Ascending aorta (tissue), 2 donors: ENCODE measurements around the gene SLC25A30. TPM values are rescaled to one million over a fixed set of nuclear protein-coding genes. Genes with fewer than 3 reads are reported as not detected.

ENCODE experiments used
- DNase-seq, 2 donors: peaks; one replicate each; pipeline ENCODE4 v3.0.0-alpha.2; 2019; ENCODE audit warnings: low spot score in 2 of 2
- H3K27ac ChIP-seq, 2 donors: fragments of 200-600 bp; sonication (generic); one replicate each; pipeline ENCODE4 v1.5.1; 2016 to 2017; ENCODE audit warnings: mild to moderate bottlenecking in 1 of 2
- H3K27me3 ChIP-seq: fragments of 200-600 bp; sonication (generic); one replicate; pipeline ENCODE4 v1.5.1; 2017
- H3K36me3 ChIP-seq, 2 donors: fragments of 200-600 bp; sonication (generic); one replicate each; pipeline ENCODE4 v1.5.1; 2016
- H3K4me1 ChIP-seq, 2 donors: fragments of 200-600 bp; sonication (generic); one replicate each; pipeline ENCODE4 v1.5.1; 2016 to 2017; ENCODE audit warnings: mild to moderate bottlenecking in 1 of 2
- H3K4me3 ChIP-seq, 2 donors: fragments of 200-600 bp; sonication (generic); one replicate each; pipeline ENCODE4 v1.5.1; 2016 to 2017; ENCODE audit warnings: mild to moderate bottlenecking in 1 of 2
- H3K9me3 ChIP-seq, 2 donors: fragments of 200-600 bp; sonication (generic); one replicate each; pipeline ENCODE4 v1.5.1; 2016
- CTCF ChIP-seq, 3 experiments: fragments of 200-600 bp in 2 of 3; fragments of 450-650 bp in 1 of 3; sonication (generic) in 2 of 3; IDR thresholded peaks; one replicate each; pipeline ENCODE4 v1.5.1; 2016 to 2019; ENCODE audit warnings: antibody characterized with exemption in 3 of 3, mild to moderate bottlenecking in 1 of 3, moderate library complexity in 1 of 3
- intact Hi-C: fragments of 100-400 bp; cut with DNase I; formaldehyde crosslinking; loops from one replicate; pipeline ENCODE4 v1.15.1; 2023
- total RNA-seq: library from RNA; depleted of rRNA; stranded (reverse); fragments of >200 nt; gene quantifications from one replicate; pipeline ENCODE4 v1.1.0, GENCODE V29; 2016

SLC25A30 gene
- total RNA-seq, 1 donor from 2014 or later = 1.9 TPM

DNA sequence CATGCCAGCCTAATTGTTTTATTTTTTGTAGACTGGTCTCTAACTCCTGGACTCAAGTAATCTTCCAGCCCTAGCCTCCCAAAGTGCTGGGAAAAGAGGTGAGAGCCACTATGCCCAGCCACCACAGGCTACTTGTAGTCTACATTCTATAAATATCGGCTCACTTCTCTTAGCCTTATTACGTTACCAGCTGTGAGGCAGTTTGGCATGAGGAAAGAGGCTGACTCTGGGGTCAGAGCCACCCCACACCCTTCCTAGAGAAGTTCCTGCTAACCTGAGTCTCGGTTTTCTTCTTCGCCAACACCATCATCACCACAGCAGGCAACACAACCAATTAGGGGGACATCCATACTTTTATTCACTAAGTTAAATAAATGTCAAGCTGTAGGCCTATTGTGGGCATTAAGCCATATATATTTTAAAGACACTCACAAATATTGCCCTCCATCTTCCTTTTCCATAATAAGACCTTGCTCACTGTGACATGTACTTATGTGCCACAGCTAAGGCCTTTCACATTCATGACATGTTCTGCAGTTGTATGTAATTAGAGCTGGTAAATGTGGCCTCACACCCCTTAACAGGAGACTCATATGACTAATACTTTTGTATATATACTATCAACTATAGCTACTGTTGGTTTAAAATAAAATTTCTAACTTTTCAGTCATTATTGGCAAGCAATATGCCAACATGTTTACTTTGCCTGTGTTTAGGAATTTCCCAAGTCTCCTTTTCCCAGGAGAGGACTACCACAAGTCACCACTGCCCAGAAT lies 5.7 kb downstream of the SLC25A30 start:
- Histone ChIP-seq H3K4me1 (peaks cover 0 to 7% of the 10 kb centered on the region in 2 donors), H3K4me3 (no peak overlapping the region), H3K36me3 (peaks cover 16 to 31% of the 10 kb centered on the region in 2 donors), H3K27me3 (no peaks in the 10 kb centered on the region), H3K9me3 (no peaks in the 10 kb centered on the region), H3K27ac (peak overlapping the region in 1 of 2 donors; percentile 20)
- TF ChIP-seq CTCF (IDR thresholded peaks at IDR 0.05) = no peak
- DNase-seq = peak in 1 of 2 donors; percentile 57
- intact Hi-C loops = no loop called here

- intact Hi-C loops = no loop called here
- H3K4me1 ChIP-seq = peaks cover 0 to 5% of the 10 kb centered on the region in 2 donors
- peaks cover 23 to 40% of the 10 kb centered on the region in 2 donors for H3K36me3 ChIP-seq
- no peak overlapping the region for H3K27ac ChIP-seq
- no peaks in the 10 kb centered on the region for H3K27me3 ChIP-seq
- DNase-seq = peak in 1 of 2 donors; percentile 3
- H3K9me3 ChIP-seq = no peaks in the 10 kb centered on the region
- H3K4me3 ChIP-seq = no peak overlapping the region
- TF ChIP-seq CTCF (IDR thresholded peaks at IDR 0.05) = no peak
Measured at GRCh38 chr13:45411631-45412030, 6.5 kb downstream of the SLC25A30 start.

DNA sequence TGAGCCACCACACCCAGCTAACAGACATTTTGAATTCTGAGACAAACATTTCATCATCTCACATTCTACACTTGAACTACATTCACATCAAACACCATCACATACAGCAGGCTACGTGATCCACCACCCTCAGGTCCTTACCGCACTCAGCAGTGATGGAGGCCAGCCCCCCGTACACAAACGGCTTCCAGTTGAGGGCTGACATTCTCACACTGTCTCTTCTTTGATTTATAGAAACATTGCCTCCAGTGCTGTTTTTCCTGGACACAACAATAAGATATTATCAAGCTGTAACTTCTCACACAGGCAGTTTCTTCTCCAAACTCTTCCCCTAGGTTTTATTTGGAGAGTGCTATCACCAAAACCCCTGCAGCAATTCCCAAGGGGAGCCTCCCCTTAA lies 7.0 kb downstream of the SLC25A30 start:
- peaks cover 0 to 1% of the 10 kb centered on the region in 2 donors for H3K4me1 ChIP-seq
- peaks cover 28 to 44% of the 10 kb centered on the region in 2 donors for H3K36me3 ChIP-seq
- no peaks in the 10 kb centered on the region for H3K9me3 ChIP-seq
- H3K27me3 ChIP-seq = no peaks in the 10 kb centered on the region
- intact Hi-C loops = no loop called here
- H3K27ac ChIP-seq = no peak overlapping the region
- no peak for TF ChIP-seq CTCF (IDR thresholded peaks at IDR 0.05)
- H3K4me3 ChIP-seq = no peak overlapping the region
- peak in 1 of 2 donors; percentile 39 for DNase-seq

DNA sequence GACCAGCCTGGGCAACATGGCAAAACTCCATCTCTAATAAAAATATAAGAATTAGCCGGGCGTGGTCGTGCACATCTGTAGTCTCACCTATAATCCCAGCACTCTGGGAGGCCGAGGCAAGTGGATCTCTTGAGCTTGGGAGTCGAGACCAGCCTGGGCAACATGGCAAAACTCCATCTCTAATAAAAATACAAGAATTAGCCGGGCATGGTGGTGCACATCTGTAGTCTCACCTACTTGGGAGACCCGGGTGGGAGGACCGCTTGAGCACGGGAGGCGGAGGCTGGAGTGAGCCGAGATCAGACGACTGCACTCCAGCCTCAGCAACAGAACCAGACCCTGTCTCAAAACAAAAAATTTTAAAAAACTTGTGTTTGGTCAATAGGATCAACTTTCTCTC lies 7.7 kb downstream of the SLC25A30 start:
- H3K36me3 ChIP-seq = peaks cover 31 to 51% of the 10 kb centered on the region in 2 donors
- no peak overlapping the region for H3K4me3 ChIP-seq
- H3K27ac ChIP-seq = no peak overlapping the region
- H3K27me3 ChIP-seq = no peaks in the 10 kb centered on the region
- peak in 1 of 2 donors; percentile 52 for DNase-seq
- H3K9me3 ChIP-seq = no peaks in the 10 kb centered on the region
- TF ChIP-seq CTCF (IDR thresholded peaks at IDR 0.05) = no peak
- H3K4me1 ChIP-seq = no peaks in the 10 kb centered on the region
- intact Hi-C loops = no loop called here

- Histone ChIP-seq H3K27me3 (no peaks in the 10 kb centered on the region), H3K9me3 (no peaks in the 10 kb centered on the region), H3K27ac (no peak overlapping the region), H3K4me1 (no peaks in the 10 kb centered on the region), H3K36me3 (peaks cover 33 to 54% of the 10 kb centered on the region in 2 donors), H3K4me3 (no peak overlapping the region)
- intact Hi-C loops = no loop called here
- TF ChIP-seq CTCF (IDR thresholded peaks at IDR 0.05) = no peak
- peak in 1 of 2 donors; percentile 44 for DNase-seq
Measured at GRCh38 chr13:45410001-45410400, 8.2 kb downstream of the SLC25A30 start.
